Common myeloid progenitor, CD34-positive (primary cell): ENCODE measurements around the gene UGP2.

ENCODE experiments used
- CTCF ChIA-PET: fragments of 350-600 bp; sonication (Branson Sonifier 250); formaldehyde crosslinking; loops from one replicate; lab custom pipeline; 2021; ENCODE audit warnings: antibody characterized with exemption; lab: Charles Lee
- POLR2A ChIA-PET: fragments of 350-600 bp; sonication (Branson Sonifier 250); formaldehyde crosslinking; loops from one replicate; lab custom pipeline; 2021; ENCODE audit warnings: antibody characterized with exemption; lab: Charles Lee
- DNase-seq, 3 donors: peaks; one replicate each; pipeline versions ENCODE4 v3.0.0 to v3.0.0-alpha.2; 2013
- H3K27ac ChIP-seq, 2 experiments: 1 replicate in 1 of 2; 2 replicates in 1 of 2; pipeline ENCODE4 v1.7.0; 2013; ENCODE audit warnings: inconsistent platforms in 2 of 2, low read length in 2 of 2, mild to moderate bottlenecking in 2 of 2, low read depth in 1 of 2, moderate library complexity in 1 of 2; ENCODE audit not compliant: severe bottlenecking in 2 of 2, insufficient read depth in 1 of 2, poor library complexity in 1 of 2
- H3K27me3 ChIP-seq, 5 experiments: replicated peaks in 2 of 5; 1 replicate in 3 of 5; 2 replicates in 2 of 5; pipeline versions ENCODE4 v1.6.1 to v1.7.0; 2013; ENCODE audit warnings: low read length in 4 of 5, mild to moderate bottlenecking in 2 of 5, moderate library complexity in 2 of 5, inconsistent platforms in 1 of 5; ENCODE audit not compliant: insufficient read depth in 5 of 5, control insufficient read depth in 4 of 5
- H3K36me3 ChIP-seq, 4 experiments: 1 replicate in 2 of 4; 2 replicates in 2 of 4; pipeline versions ENCODE4 v1.6.1 to v1.7.0; 2013; ENCODE audit warnings: low read length in 3 of 4, control low read depth in 1 of 4, mild to moderate bottlenecking in 1 of 4; ENCODE audit not compliant: control insufficient read depth in 4 of 4, insufficient read depth in 4 of 4
- H3K4me1 ChIP-seq, 4 experiments: 1 replicate in 3 of 4; 2 replicates in 1 of 4; pipeline versions ENCODE4 v1.6.1 to v1.7.1; 2013; ENCODE audit warnings: low read length in 3 of 4, mild to moderate bottlenecking in 3 of 4, control low read depth in 1 of 4, inconsistent platforms in 1 of 4, moderate library complexity in 1 of 4; ENCODE audit not compliant: control insufficient read depth in 4 of 4, insufficient read depth in 4 of 4; ENCODE audit errors: control extremely low read depth in 1 of 4
- H3K4me3 ChIP-seq, 7 experiments: 1 replicate in 4 of 7; 2 replicates in 3 of 7; pipeline versions ENCODE4 v1.5.1 to v1.7.0; 2013; ENCODE audit warnings: mild to moderate bottlenecking in 7 of 7, low read length in 6 of 7, moderate library complexity in 6 of 7, inconsistent platforms in 2 of 7, low read depth in 2 of 7, control low read depth in 1 of 7; ENCODE audit not compliant: insufficient read depth in 4 of 7, control insufficient read depth in 1 of 7; ENCODE audit errors: extremely low read depth in 1 of 7
- H3K9me3 ChIP-seq, 5 experiments: 1 replicate in 4 of 5; 2 replicates in 1 of 5; pipeline versions ENCODE4 v1.6.1 to v1.7.1; 2013; ENCODE audit warnings: low read length in 4 of 5, mild to moderate bottlenecking in 2 of 5, inconsistent platforms in 1 of 5, low read depth in 1 of 5, moderate library complexity in 1 of 5; ENCODE audit not compliant: control insufficient read depth in 4 of 5, insufficient read depth in 2 of 5; ENCODE audit errors: control extremely low read depth in 1 of 5
- WGBS: methylation state at CpG from one replicate; pipeline ENCODE4 v1.1.5; 2013; ENCODE audit not compliant: insufficient coverage; 5-methylcytosine and 5-hydroxymethylcytosine counted together

Gene UGP2

GRCh38 chr2:63850649-63851048 lies 9.0 kb downstream of the UGP2 start:
- POLR2A ChIA-PET, result interaction anchor here (0.5 kb wide), 1 partner anchor 50 kb away, joined by 3 read pairs; no protein-coding TSS in a partner anchor

GRCh38 chr2:63851691-63852311 lies 10.1 kb downstream of the UGP2 start:
- peaks cover 0 to 4% (median 0%) of the 10 kb centered on the region in 5 experiments for H3K9me3 ChIP-seq
- WGBS, result no CpG with 5 or more reads among the region's 1 CpG
- CTCF ChIA-PET, result interaction anchor here (2.8 to 9.0 kb wide), 2 partner anchors 8 to 10 kb away, joined by 13 to 103 read pairs; partner anchors contain the start of gene UGP2
- DNase-seq, result no peak
- no peak overlapping the region for H3K27ac ChIP-seq
- no peak overlapping the region for H3K4me3 ChIP-seq
- peaks cover 0 to 14% (median 1%) of the 10 kb centered on the region in 4 experiments for H3K36me3 ChIP-seq
- peaks cover 33 to 72% (median 42%) of the 10 kb centered on the region in 4 experiments for H3K4me1 ChIP-seq
- POLR2A ChIA-PET, result interaction anchor here (5.3 kb wide), 1 partner anchor 10 kb away, joined by 43 read pairs; the partner anchor contains the start of gene UGP2
- no peaks in the 10 kb centered on the region for H3K27me3 ChIP-seq

More at GRCh38 chr2:63850649-63851048, 9.0 kb downstream of the UGP2 start:
- peaks cover 0 to 4% (median 0%) of the 10 kb centered on the region in 5 experiments for H3K9me3 ChIP-seq
- no peak overlapping the region for H3K4me3 ChIP-seq
- CTCF ChIA-PET, result interaction anchor here (9.0 kb wide), 1 partner anchor 7 kb away, joined by 103 read pairs; the partner anchor contains the start of gene UGP2
- peak overlapping the region in 1 of 2 experiments; percentile 41 for H3K27ac ChIP-seq
- H3K4me1 ChIP-seq, result peaks cover 24 to 69% (median 38%) of the 10 kb centered on the region in 4 experiments
- peak in 1 of 3 donors; percentile 29 for DNase-seq
- no peaks in the 10 kb centered on the region for H3K27me3 ChIP-seq
- peaks cover 0 to 15% (median 1%) of the 10 kb centered on the region in 4 experiments for H3K36me3 ChIP-seq

GRCh38 chr2:63853527-63854310 lies 12.0 kb downstream of the UGP2 start:
- H3K27me3 ChIP-seq, result no peaks in the 10 kb centered on the region
- H3K9me3 ChIP-seq, result peaks cover 0 to 4% (median 0%) of the 10 kb centered on the region in 5 experiments
- 100% methylated on average over 1 of the region's 4 CpGs for WGBS
- peak overlapping the region; percentile 64 to 83 for H3K27ac ChIP-seq
- peaks cover 33 to 80% (median 45%) of the 10 kb centered on the region in 4 experiments for H3K4me1 ChIP-seq
- peaks cover 4 to 20% (median 9%) of the 10 kb centered on the region in 4 experiments for H3K36me3 ChIP-seq
- CTCF ChIA-PET, result interaction anchor here (1.4 to 9.0 kb wide), 4 partner anchors 8 to 163 kb away, joined by 3 to 103 read pairs (median 9); partner anchors contain the start of gene UGP2
- POLR2A ChIA-PET, result interaction anchor here (5.3 kb wide), 1 partner anchor 12 kb away, joined by 43 read pairs; the partner anchor contains the start of gene UGP2
- DNase-seq, result no peak
- peak overlapping the region in 3 of 7 experiments; percentile 11 to 35 (median 29) for H3K4me3 ChIP-seq

GRCh38 chr2:63855418-63856302 lies 14.0 kb downstream of the UGP2 start:
- 89% methylated on average over 12 of the region's 14 CpGs for WGBS
- peaks cover 0 to 4% (median 0%) of the 10 kb centered on the region in 5 experiments for H3K9me3 ChIP-seq
- peaks cover 6 to 36% (median 14%) of the 10 kb centered on the region in 4 experiments for H3K36me3 ChIP-seq
- ChIA-PET POLR2A (interaction anchor here (5.3 kb wide), 1 partner anchor 14 kb away, joined by 43 read pairs; the partner anchor contains the start of gene UGP2), CTCF (interaction anchor here (1.1 to 9.0 kb wide), 6 partner anchors 12 to 273 kb away, joined by 3 to 103 read pairs (median 4); partner anchors contain the start of gene UGP2)
- H3K27me3 ChIP-seq, result no peaks in the 10 kb centered on the region
- peaks cover 29 to 66% (median 42%) of the 10 kb centered on the region in 4 experiments for H3K4me1 ChIP-seq
- DNase-seq, result no peak
- peak overlapping the region; percentile 64 to 83 for H3K27ac ChIP-seq
- H3K4me3 ChIP-seq, result peak overlapping the region in 5 of 7 experiments; percentile 30 to 55 (median 32)

- Histone ChIP-seq H3K9me3 (peaks cover 0 to 4% (median 0%) of the 10 kb centered on the region in 5 experiments), H3K36me3 (peaks cover 6 to 38% (median 14%) of the 10 kb centered on the region in 4 experiments), H3K27ac (peak overlapping the region; percentile 27 to 83), H3K4me1 (peaks cover 29 to 63% (median 42%) of the 10 kb centered on the region in 4 experiments), H3K27me3 (no peaks in the 10 kb centered on the region), H3K4me3 (peak overlapping the region in 4 of 7 experiments; percentile 14 to 55 (median 36))
- ChIA-PET POLR2A (interaction anchor here (5.3 kb wide), 1 partner anchor 15 kb away, joined by 43 read pairs; the partner anchor contains the start of gene UGP2), CTCF (interaction anchor here (1.3 to 9.0 kb wide), 3 partner anchors 13 to 164 kb away, joined by 3 to 103 read pairs (median 12); partner anchors contain the start of gene UGP2)
- 7% methylated on average over 3 of the region's 5 CpGs for WGBS
- DNase-seq, result peak; percentile 58 to 91 (median 86)
Measured at GRCh38 chr2:63856303-63856603, 14.6 kb downstream of the UGP2 start.

GRCh38 chr2:63858291-63858690 lies 16.6 kb downstream of the UGP2 start:
- Histone ChIP-seq H3K27ac (no peak overlapping the region), H3K4me3 (no peak overlapping the region), H3K27me3 (no peaks in the 10 kb centered on the region), H3K4me1 (peaks cover 25 to 42% (median 31%) of the 10 kb centered on the region in 4 experiments), H3K9me3 (peaks cover 0 to 4% (median 0%) of the 10 kb centered on the region in 5 experiments), H3K36me3 (peaks cover 11 to 44% (median 24%) of the 10 kb centered on the region in 4 experiments)
- WGBS, result no CpG with 5 or more reads among the region's 2 CpGs
- ChIA-PET POLR2A (interaction anchor here (1.3 kb wide), 1 partner anchor 17 kb away, joined by 9 read pairs; the partner anchor contains the start of gene UGP2), CTCF (interaction anchor here (1.6 to 9.0 kb wide), 3 partner anchors 15 to 166 kb away, joined by 12 to 103 read pairs (median 12); partner anchors contain the start of gene UGP2)
- no peak for DNase-seq
